ENCODE data around the gene RPL5.
A peak's percentile ranks its signal among the peaks of the same experiment; 100 is the strongest.

The RPL5 gene

GRCh38 chr1:92858564-92859399 is 26.9 kb downstream of the RPL5 start:
- no peaks in the 10 kb centered on the region for H3K4me1 ChIP-seq (ENCODE audit: insufficient read depth, low read length)
- no peak overlapping the region for H3K27ac ChIP-seq (ENCODE audit: low read depth, low read length)
- no peaks in the 10 kb centered on the region for H3K36me3 ChIP-seq (ENCODE audit: insufficient read depth, low read length)
- no peaks in the 10 kb centered on the region for H3K27me3 ChIP-seq (ENCODE audit: insufficient read depth, low read length)
- no peaks in the 10 kb centered on the region for H3K9me3 ChIP-seq (ENCODE audit: insufficient read depth, low read depth, low read length)
- H3K9ac ChIP-seq (ENCODE audit: low read depth, low read length): no peak overlapping the region
- no peak overlapping the region for H3K4me3 ChIP-seq (ENCODE audit: low read length)
- 56% methylated on average over 12 of the region's 13 CpGs for WGBS

- Histone ChIP-seq H3K27ac (ENCODE audit: low read depth, low read length) (no peak overlapping the region), H3K4me1 (ENCODE audit: insufficient read depth, low read length) (no peaks in the 10 kb centered on the region), H3K9ac (ENCODE audit: low read depth, low read length) (no peak overlapping the region), H3K36me3 (ENCODE audit: insufficient read depth, low read length) (no peaks in the 10 kb centered on the region), H3K4me3 (ENCODE audit: low read length) (no peak overlapping the region), H3K27me3 (ENCODE audit: insufficient read depth, low read length) (no peaks in the 10 kb centered on the region), H3K9me3 (ENCODE audit: insufficient read depth, low read depth, low read length) (no peaks in the 10 kb centered on the region)
- WGBS: 93% methylated on average over 7 of the region's 7 CpGs
Measured at GRCh38 chr1:92859400-92860039, 27.7 kb downstream of the RPL5 start.

GRCh38 chr1:92862605-92863004 is 30.8 kb downstream of the RPL5 start:
- Histone ChIP-seq H3K36me3 (ENCODE audit: insufficient read depth, low read length) (no peaks in the 10 kb centered on the region), H3K4me1 (ENCODE audit: insufficient read depth, low read length) (no peaks in the 10 kb centered on the region), H3K9ac (ENCODE audit: low read depth, low read length) (no peak overlapping the region), H3K9me3 (ENCODE audit: insufficient read depth, low read depth, low read length) (no peaks in the 10 kb centered on the region), H3K4me3 (ENCODE audit: low read length) (no peak overlapping the region), H3K27me3 (ENCODE audit: insufficient read depth, low read length) (no peaks in the 10 kb centered on the region), H3K27ac (ENCODE audit: low read depth, low read length) (no peak overlapping the region)
- 88% methylated on average over 4 of the region's 4 CpGs for WGBS

GRCh38 chr1:92864131-92864530 is 32.3 kb downstream of the RPL5 start:
- Histone ChIP-seq H3K36me3 (ENCODE audit: insufficient read depth, low read length) (no peaks in the 10 kb centered on the region), H3K27ac (ENCODE audit: low read depth, low read length) (no peak overlapping the region), H3K27me3 (ENCODE audit: insufficient read depth, low read length) (no peaks in the 10 kb centered on the region), H3K4me3 (ENCODE audit: low read length) (no peak overlapping the region), H3K4me1 (ENCODE audit: insufficient read depth, low read length) (no peaks in the 10 kb centered on the region), H3K9ac (ENCODE audit: low read depth, low read length) (no peak overlapping the region), H3K9me3 (ENCODE audit: insufficient read depth, low read depth, low read length) (no peaks in the 10 kb centered on the region)

GRCh38 chr1:92870591-92870990 is 38.8 kb downstream of the RPL5 start:
- 93% methylated on average over 2 of the region's 2 CpGs for WGBS
- no peaks in the 10 kb centered on the region for H3K27me3 ChIP-seq (ENCODE audit: insufficient read depth, low read length)
- no peaks in the 10 kb centered on the region for H3K4me1 ChIP-seq (ENCODE audit: insufficient read depth, low read length)
- no peaks in the 10 kb centered on the region for H3K36me3 ChIP-seq (ENCODE audit: insufficient read depth, low read length)
- no peak overlapping the region for H3K4me3 ChIP-seq (ENCODE audit: low read length)
- no peak overlapping the region for H3K9ac ChIP-seq (ENCODE audit: low read depth, low read length)
- H3K9me3 ChIP-seq (ENCODE audit: insufficient read depth, low read depth, low read length): no peaks in the 10 kb centered on the region
- no peak overlapping the region for H3K27ac ChIP-seq (ENCODE audit: low read depth, low read length)

GRCh38 chr1:92872719-92873118 is 40.9 kb downstream of the RPL5 start:
- 91% methylated on average over 2 of the region's 2 CpGs for WGBS
- Histone ChIP-seq H3K27ac (ENCODE audit: low read depth, low read length) (no peak overlapping the region), H3K27me3 (ENCODE audit: insufficient read depth, low read length) (no peaks in the 10 kb centered on the region), H3K9me3 (ENCODE audit: insufficient read depth, low read depth, low read length) (no peaks in the 10 kb centered on the region), H3K4me1 (ENCODE audit: insufficient read depth, low read length) (peaks cover 8% of the 10 kb centered on the region; the same call in 1 of the 2 replicates), H3K9ac (ENCODE audit: low read depth, low read length) (no peak overlapping the region), H3K4me3 (ENCODE audit: low read length) (no peak overlapping the region), H3K36me3 (ENCODE audit: insufficient read depth, low read length) (no peaks in the 10 kb centered on the region)

- Histone ChIP-seq H3K36me3 (ENCODE audit: insufficient read depth, low read length) (no peaks in the 10 kb centered on the region), H3K4me1 (ENCODE audit: insufficient read depth, low read length) (peaks cover 8% of the 10 kb centered on the region; the same call in 1 of the 2 replicates), H3K27ac (ENCODE audit: low read depth, low read length) (no peak overlapping the region), H3K4me3 (ENCODE audit: low read length) (no peak overlapping the region), H3K27me3 (ENCODE audit: insufficient read depth, low read length) (no peaks in the 10 kb centered on the region), H3K9ac (ENCODE audit: low read depth, low read length) (no peak overlapping the region), H3K9me3 (ENCODE audit: insufficient read depth, low read depth, low read length) (no peaks in the 10 kb centered on the region)
- WGBS: 92% methylated on average over 2 of the region's 2 CpGs
Measured at GRCh38 chr1:92874987-92875386, 43.1 kb downstream of the RPL5 start.

GRCh38 chr1:92876351-92876750 is 44.5 kb downstream of the RPL5 start:
- H3K36me3 ChIP-seq (ENCODE audit: insufficient read depth, low read length): no peaks in the 10 kb centered on the region
- no peaks in the 10 kb centered on the region for H3K27me3 ChIP-seq (ENCODE audit: insufficient read depth, low read length)
- H3K27ac ChIP-seq (ENCODE audit: low read depth, low read length): no peak overlapping the region
- 92% methylated on average over 4 of the region's 4 CpGs for WGBS
- H3K4me1 ChIP-seq (ENCODE audit: insufficient read depth, low read length): peaks cover 8% of the 10 kb centered on the region; the same call in 1 of the 2 replicates
- no peak overlapping the region for H3K9ac ChIP-seq (ENCODE audit: low read depth, low read length)
- H3K4me3 ChIP-seq (ENCODE audit: low read length): no peak overlapping the region
- no peaks in the 10 kb centered on the region for H3K9me3 ChIP-seq (ENCODE audit: insufficient read depth, low read depth, low read length)

- no peaks in the 10 kb centered on the region for H3K9me3 ChIP-seq (ENCODE audit: insufficient read depth, low read depth, low read length)
- H3K27ac ChIP-seq (ENCODE audit: low read depth, low read length): 0 out of 2 replicates have a peak overlapping the region, but pooled peaks have one; percentile 25
- H3K4me3 ChIP-seq (ENCODE audit: low read length): no peak overlapping the region
- no peaks in the 10 kb centered on the region for H3K27me3 ChIP-seq (ENCODE audit: insufficient read depth, low read length)
- 84% methylated on average over 4 of the region's 4 CpGs for WGBS
- H3K36me3 ChIP-seq (ENCODE audit: insufficient read depth, low read length): no peaks in the 10 kb centered on the region
- peaks cover 8% of the 10 kb centered on the region; the same call in 1 of the 2 replicates for H3K4me1 ChIP-seq (ENCODE audit: insufficient read depth, low read length)
- H3K9ac ChIP-seq (ENCODE audit: low read depth, low read length): no peak overlapping the region
Measured at GRCh38 chr1:92877081-92877711, 45.4 kb downstream of the RPL5 start.

- Histone ChIP-seq H3K4me1 (ENCODE audit: insufficient read depth, low read length) (peaks cover 8% of the 10 kb centered on the region; the same call in 1 of the 2 replicates), H3K9ac (ENCODE audit: low read depth, low read length) (no peak overlapping the region), H3K9me3 (ENCODE audit: insufficient read depth, low read depth, low read length) (no peaks in the 10 kb centered on the region), H3K4me3 (ENCODE audit: low read length) (no peak overlapping the region), H3K27me3 (ENCODE audit: insufficient read depth, low read length) (no peaks in the 10 kb centered on the region), H3K36me3 (ENCODE audit: insufficient read depth, low read length) (no peaks in the 10 kb centered on the region), H3K27ac (ENCODE audit: low read depth, low read length) (no peak overlapping the region)
- 96% methylated on average over 3 of the region's 4 CpGs for WGBS
Measured at GRCh38 chr1:92877792-92878191, 46.0 kb downstream of the RPL5 start.

- no peak overlapping the region for H3K4me3 ChIP-seq (ENCODE audit: low read length)
- H3K36me3 ChIP-seq (ENCODE audit: insufficient read depth, low read length): no peaks in the 10 kb centered on the region
- H3K9ac ChIP-seq (ENCODE audit: low read depth, low read length): no peak overlapping the region
- no peaks in the 10 kb centered on the region for H3K27me3 ChIP-seq (ENCODE audit: insufficient read depth, low read length)
- no peaks in the 10 kb centered on the region for H3K9me3 ChIP-seq (ENCODE audit: insufficient read depth, low read depth, low read length)
- peaks cover 8% of the 10 kb centered on the region; the same call in 1 of the 2 replicates for H3K4me1 ChIP-seq (ENCODE audit: insufficient read depth, low read length)
- no peak overlapping the region for H3K27ac ChIP-seq (ENCODE audit: low read depth, low read length)
- WGBS: 87% methylated on average over 4 of the region's 4 CpGs
Measured at GRCh38 chr1:92879316-92879968, 47.6 kb downstream of the RPL5 start.
